ENCODE results near the gene GEMIN5. TPM values are rescaled to one million over a fixed set of nuclear protein-coding genes. Genes with fewer than 3 reads are reported as not detected.
"Not testable (repeated sequence)": the region's sequence is repeated elsewhere in the genome, so short reads cannot be mapped to it uniquely, and the experiment has no call there.

Gene GEMIN5
- total RNA-seq, 2 experiments from 2014 or later = 11.3 to 13.0 TPM

GRCh38 chr5:154966874-154967273 lies 28.9 kb upstream of the GEMIN5 start:
- peaks cover 5% of the 10 kb centered on the region for H3K4me1 Mint-ChIP-seq
- H3K27me3 Mint-ChIP-seq = no peaks in the 10 kb centered on the region
- CTCF ChIA-PET = no interaction called here
- no peak overlapping the region for H3K4me3 Mint-ChIP-seq
- H3K9me3 Mint-ChIP-seq = no peaks in the 10 kb centered on the region
- POLR2A ChIA-PET = no interaction called here
- no peak overlapping the region for H3K27ac Mint-ChIP-seq
- H3K36me3 Mint-ChIP-seq (ENCODE audit: low read depth) = peaks cover 23% of the 10 kb centered on the region
- no peak for DNase-seq

- no peak overlapping the region for H3K27ac Mint-ChIP-seq
Observed at GRCh38 chr5:154966081-154966841, 28.2 kb upstream of the GEMIN5 start.

GRCh38 chr5:154962494-154962893 lies 24.5 kb upstream of the GEMIN5 start:
- CTCF ChIA-PET = no interaction called here

More at GRCh38 chr5:154966081-154966841, 28.2 kb upstream of the GEMIN5 start:
- no peak for DNase-seq
- Mint-ChIP-seq H3K9me3 (no peaks in the 10 kb centered on the region), H3K4me1 (peaks cover 5% of the 10 kb centered on the region), H3K4me3 (no peak overlapping the region), H3K36me3 (ENCODE audit: low read depth) (peaks cover 23% of the 10 kb centered on the region), H3K27me3 (no peaks in the 10 kb centered on the region)
- ChIA-PET POLR2A (no interaction called here), CTCF (no interaction called here)

GRCh38 chr5:154956712-154957111 lies 18.7 kb upstream of the GEMIN5 start:
- peaks cover 3% of the 10 kb centered on the region for H3K4me1 Mint-ChIP-seq
- POLR2A ChIA-PET = no interaction called here
- DNase-seq = no peak
- peaks cover 18% of the 10 kb centered on the region for H3K36me3 Mint-ChIP-seq (ENCODE audit: low read depth)
- no peak overlapping the region for H3K4me3 Mint-ChIP-seq
- no peaks in the 10 kb centered on the region for H3K9me3 Mint-ChIP-seq
- CTCF ChIA-PET = interaction anchor here (1.5 to 1.6 kb wide), 2 partner anchors 12 to 48 kb away, joined by 4 to 5 read pairs; no protein-coding TSS in a partner anchor
- H3K27me3 Mint-ChIP-seq = no peaks in the 10 kb centered on the region
- no peak overlapping the region for H3K27ac Mint-ChIP-seq

More at GRCh38 chr5:154962494-154962893, 24.5 kb upstream of the GEMIN5 start:
- Mint-ChIP-seq H3K36me3 (ENCODE audit: low read depth) (peaks cover 26% of the 10 kb centered on the region), H3K27ac (no peak overlapping the region), H3K27me3 (no peaks in the 10 kb centered on the region), H3K4me1 (peaks cover 5% of the 10 kb centered on the region), H3K4me3 (no peak overlapping the region), H3K9me3 (no peaks in the 10 kb centered on the region)
- no peak for DNase-seq
- POLR2A ChIA-PET = no interaction called here

DNA sequence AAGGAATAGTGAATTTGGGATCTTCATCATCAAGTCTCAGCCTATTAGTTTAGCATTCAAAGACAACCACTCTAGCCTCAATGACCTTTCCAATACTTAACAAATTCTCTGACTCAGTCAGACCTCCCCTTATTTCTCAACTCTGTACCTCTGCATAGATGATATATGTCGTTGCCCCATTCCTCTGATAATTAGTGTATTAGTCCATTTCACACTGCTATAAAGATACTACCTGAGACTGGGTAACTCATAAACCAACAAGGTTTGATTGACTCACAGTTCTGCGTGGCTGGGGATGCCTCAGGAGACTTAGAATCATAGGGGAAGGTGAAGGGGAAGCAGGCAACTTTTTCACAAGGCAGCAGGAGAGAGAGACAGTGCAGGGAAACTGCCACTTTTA lies 11.8 kb upstream of the GEMIN5 start:
- CTCF ChIA-PET = no interaction called here
- POLR2A ChIA-PET = no interaction called here
- Mint-ChIP-seq H3K9me3 (no peaks in the 10 kb centered on the region), H3K4me1 (peaks cover 9% of the 10 kb centered on the region), H3K36me3 (ENCODE audit: low read depth) (peaks cover 18% of the 10 kb centered on the region), H3K27me3 (no peaks in the 10 kb centered on the region), H3K4me3 (no peak overlapping the region), H3K27ac (no peak overlapping the region)
- DNase-seq = no peak

- ChIA-PET POLR2A (no interaction called here), CTCF (no interaction called here)
- Mint-ChIP-seq H3K9me3 (no peaks in the 10 kb centered on the region), H3K36me3 (ENCODE audit: low read depth) (peaks cover 18% of the 10 kb centered on the region), H3K27ac (no peak overlapping the region), H3K27me3 (no peaks in the 10 kb centered on the region), H3K4me1 (peaks cover 9% of the 10 kb centered on the region), H3K4me3 (no peak overlapping the region)
- no peak for DNase-seq
Observed at GRCh38 chr5:154948313-154948712, 10.3 kb upstream of the GEMIN5 start.

GRCh38 chr5:154947778-154948177 lies 9.8 kb upstream of the GEMIN5 start:
- CTCF ChIA-PET = no interaction called here
- POLR2A ChIA-PET = no interaction called here

DNA sequence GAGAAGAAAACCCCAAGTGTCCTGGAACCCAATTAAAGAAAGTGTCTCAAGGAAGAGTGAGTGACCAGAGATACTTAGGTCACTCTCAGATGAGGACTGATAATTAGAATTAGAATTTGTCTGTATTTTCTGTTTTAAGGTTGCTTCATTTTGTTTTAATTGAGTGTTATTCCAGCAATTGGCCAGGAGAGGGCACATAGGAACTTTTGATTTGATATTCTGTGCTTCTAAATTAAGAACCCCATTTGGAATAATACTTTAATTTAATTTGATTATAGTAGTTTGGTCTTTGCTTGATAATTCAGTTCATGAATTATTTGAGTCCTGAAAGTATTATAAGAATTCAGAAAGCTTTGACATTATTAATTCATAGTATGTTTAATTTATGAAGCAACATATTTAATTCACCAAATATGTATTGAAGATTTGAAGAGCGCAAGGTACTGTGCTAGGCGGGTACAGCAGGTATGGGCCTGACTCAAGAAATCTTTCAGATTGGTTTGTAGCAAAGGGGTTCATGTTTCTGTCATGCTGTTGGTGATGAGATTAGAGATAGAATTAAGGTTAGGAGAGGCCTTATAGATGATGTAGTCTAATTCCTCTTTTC lies 7.8 kb upstream of the GEMIN5 start:
- DNase-seq = no peak
- CTCF ChIA-PET = interaction anchor here (0.6 to 1.6 kb wide), 4 partner anchors 13 to 192 kb away, joined by 3 to 6 read pairs (median 4); no protein-coding TSS in a partner anchor
- Mint-ChIP-seq H3K27ac (no peak overlapping the region), H3K4me3 (no peak overlapping the region), H3K4me1 (peaks cover 26% of the 10 kb centered on the region), H3K27me3 (no peaks in the 10 kb centered on the region), H3K9me3 (no peaks in the 10 kb centered on the region), H3K36me3 (ENCODE audit: low read depth) (peaks cover 13% of the 10 kb centered on the region)
- POLR2A ChIA-PET = no interaction called here

More at GRCh38 chr5:154947778-154948177, 9.8 kb upstream of the GEMIN5 start:
- peaks cover 17% of the 10 kb centered on the region for H3K36me3 Mint-ChIP-seq (ENCODE audit: low read depth)
- no peak overlapping the region for H3K4me3 Mint-ChIP-seq
- peaks cover 15% of the 10 kb centered on the region for H3K4me1 Mint-ChIP-seq
- H3K27ac Mint-ChIP-seq = no peak overlapping the region
- no peaks in the 10 kb centered on the region for H3K9me3 Mint-ChIP-seq
- DNase-seq = no peak
- H3K27me3 Mint-ChIP-seq = no peaks in the 10 kb centered on the region

DNA sequence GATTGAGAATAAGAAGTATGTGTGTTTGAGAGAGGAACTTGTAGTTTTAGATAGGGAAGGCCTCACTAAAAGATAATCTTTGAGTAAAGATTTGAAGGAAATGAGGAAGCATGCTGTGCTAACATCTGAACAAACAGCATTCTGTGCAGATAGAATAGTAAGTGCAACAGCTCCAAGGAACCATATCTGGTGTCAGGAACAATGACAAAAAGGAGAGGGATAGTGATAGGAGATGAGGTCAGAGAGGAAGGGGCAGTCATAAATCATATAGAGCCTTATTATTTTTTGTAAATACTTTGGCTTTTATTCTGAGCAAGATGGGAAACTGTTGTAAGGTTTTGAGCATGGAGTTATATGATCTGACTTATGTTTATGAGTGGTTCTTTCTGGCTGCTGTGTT lies 6.7 kb upstream of the GEMIN5 start:
- Mint-ChIP-seq H3K4me1 (peaks cover 37% of the 10 kb centered on the region), H3K27ac (no peak overlapping the region), H3K4me3 (no peak overlapping the region), H3K36me3 (ENCODE audit: low read depth) (peaks cover 13% of the 10 kb centered on the region), H3K9me3 (no peaks in the 10 kb centered on the region), H3K27me3 (no peaks in the 10 kb centered on the region)
- CTCF ChIA-PET = interaction anchor here (1.1 to 2.0 kb wide), 4 partner anchors 9 to 60 kb away, joined by 4 to 7 read pairs (median 5); no protein-coding TSS in a partner anchor
- DNase-seq = no peak
- POLR2A ChIA-PET = no interaction called here

GRCh38 chr5:154943527-154943926 lies 5.5 kb upstream of the GEMIN5 start:
- peaks cover 5% of the 10 kb centered on the region for H3K36me3 Mint-ChIP-seq (ENCODE audit: low read depth)
- ChIA-PET CTCF (interaction anchor here (1.5 to 2.0 kb wide), 3 partner anchors 12 to 61 kb away, joined by 3 to 7 read pairs (median 5); no protein-coding TSS in a partner anchor), POLR2A (no interaction called here)
- no peak overlapping the region for H3K4me3 Mint-ChIP-seq
- H3K27ac Mint-ChIP-seq = no peak overlapping the region
- H3K27me3 Mint-ChIP-seq = no peaks in the 10 kb centered on the region
- DNase-seq = no peak
- H3K9me3 Mint-ChIP-seq = no peaks in the 10 kb centered on the region
- H3K4me1 Mint-ChIP-seq = peaks cover 36% of the 10 kb centered on the region

- peak within 1 kb of the TSS; percentile 93 for H3K4me3 Mint-ChIP-seq
- H3K9me3 Mint-ChIP-seq = no peaks in the 10 kb centered on the region
- peak; percentile 95 for DNase-seq
- ChIA-PET POLR2A (no interaction called here), CTCF (interaction anchor here (1.0 to 3.3 kb wide), 2 partner anchors 27 to 290 kb away, joined by 3 to 13 read pairs; no protein-coding TSS in a partner anchor)
- H3K27me3 Mint-ChIP-seq = no peaks in the 10 kb centered on the region
- peak within 1 kb of the TSS; percentile 90 for H3K27ac Mint-ChIP-seq
- H3K4me1 Mint-ChIP-seq = peaks cover 52% of the 10 kb centered on the region
- peaks cover 3% of the 10 kb centered on the region for H3K36me3 Mint-ChIP-seq (ENCODE audit: low read depth)
Observed at GRCh38 chr5:154940772-154941620, 3.0 kb upstream of the GEMIN5 start, which contains the start of gene MRPL22. Gene MRPL22 (plus strand): TSS chr5:154941073. CDS start chr5:154941111, 38 bp downstream.

DNA sequence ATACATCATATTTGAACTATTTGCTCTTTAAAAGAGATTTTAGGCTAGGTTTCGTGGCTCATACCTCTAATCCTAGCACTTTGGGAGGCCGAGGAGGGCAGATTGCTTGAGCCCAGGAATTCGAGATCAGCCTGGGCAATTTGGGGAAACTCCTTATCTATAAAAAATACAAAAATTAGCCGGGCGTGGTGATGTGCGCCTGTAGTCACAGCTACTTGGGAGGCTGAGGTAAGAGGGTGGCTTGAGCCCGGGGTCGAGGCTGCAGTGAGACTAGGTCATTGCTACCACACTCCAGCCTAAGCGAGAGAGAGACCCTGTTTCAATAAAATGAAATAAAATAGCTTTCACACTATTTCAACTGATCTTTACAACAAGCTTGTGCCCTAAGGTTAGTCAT lies 2.4 kb upstream of the GEMIN5 start:
- POLR2A ChIA-PET = no interaction called here

GRCh38 chr5:154939387-154939786 lies 1.4 kb upstream of the GEMIN5 start:
- H3K27me3 Mint-ChIP-seq; H3K27ac Mint-ChIP-seq; CTCF ChIA-PET; POLR2A ChIA-PET; DNase-seq; H3K4me3 Mint-ChIP-seq; H3K9me3 Mint-ChIP-seq; H3K36me3 Mint-ChIP-seq (ENCODE audit: low read depth): not testable (repeated sequence)
- peaks cover 57% of the 10 kb centered on the region for H3K4me1 Mint-ChIP-seq

More for the DNA sequence above, 2.4 kb upstream of the GEMIN5 start:
- H3K4me1 Mint-ChIP-seq = peaks cover 53% of the 10 kb centered on the region
- DNase-seq = no peak
- H3K9me3 Mint-ChIP-seq = no peaks in the 10 kb centered on the region
- H3K36me3 Mint-ChIP-seq (ENCODE audit: low read depth) = peaks cover 2% of the 10 kb centered on the region
- no peaks in the 10 kb centered on the region for H3K27me3 Mint-ChIP-seq
- CTCF ChIA-PET = interaction anchor here (3.3 kb wide), 1 partner anchor 290 kb away, joined by 13 read pairs; no protein-coding TSS in a partner anchor
- peak overlapping the region; percentile 93 for H3K4me3 Mint-ChIP-seq
- peak overlapping the region; percentile 90 for H3K27ac Mint-ChIP-seq

Data from activated CD4-positive, alpha-beta memory T cell treated with anti-CD3 and anti-CD28 coated beads, Interleukin-2, amount 10 ng/mL, durations not matched to agents 7 days and 5 days (primary cell).